Neural cell (in vitro differentiated cells): ENCODE measurements around the gene PTGIS. TPM values are rescaled to one million over a fixed set of nuclear protein-coding genes. Genes with fewer than 3 reads are reported as not detected.

Experiments
- H2AFZ ChIP-seq: fragments of 200-600, 300-800 bp; sonication (generic), shearing (Covaris generic); 2 replicates; pipeline ENCODE4 v1.6.0; 2014; ENCODE audit warnings: low read depth, mild to moderate bottlenecking, antibody characterized with exemption, low read length, moderate library complexity
- H3F3A ChIP-seq: fragments of 200-600 bp; shearing (Covaris generic); 2 replicates; pipeline ENCODE4 v1.6.1; 2016; ENCODE audit warnings: mild to moderate bottlenecking, moderate library complexity, mixed read lengths, antibody characterized with exemption, low read length; ENCODE audit not compliant: insufficient read depth, poor library complexity, severe bottlenecking
- H3K27ac ChIP-seq: fragments of 200-600, 300-800 bp; sonication (generic), shearing (Covaris generic); 2 replicates; pipeline ENCODE4 v1.5.1; 2014; ENCODE audit warnings: mild to moderate bottlenecking, low read length, moderate library complexity
- H3K27me3 ChIP-seq: fragments of 300-800, 200-600 bp; sonication (generic), shearing (Covaris generic); 2 replicates; pipeline ENCODE4 v1.6.0; 2014; ENCODE audit warnings: mild to moderate bottlenecking, low read depth, low read length, moderate library complexity; ENCODE audit not compliant: insufficient read depth
- H3K36me3 ChIP-seq: fragments of 300-800, 200-600 bp; sonication (generic), shearing (Covaris generic); 2 replicates; pipeline ENCODE4 v1.5.1; 2014; ENCODE audit warnings: mild to moderate bottlenecking, antibody characterized with exemption, low read length, moderate library complexity; ENCODE audit not compliant: insufficient read depth
- H3K4me2 ChIP-seq: fragments of 300-800, 200-600 bp; sonication (generic), shearing (Covaris generic); 2 replicates; pipeline ENCODE4 v1.6.0; 2014; ENCODE audit warnings: mild to moderate bottlenecking, low read length
- H3K4me3 ChIP-seq: fragments of 300-800, 200-600 bp; sonication (generic), shearing (Covaris generic); 2 replicates; pipeline ENCODE4 v1.5.1; 2014; ENCODE audit warnings: mild to moderate bottlenecking, low read length, moderate library complexity
- H3K79me2 ChIP-seq: fragments of 200-600 bp; shearing (Covaris generic); replicated peaks from 2 replicates; pipeline ENCODE4 v1.6.0; 2014; ENCODE audit warnings: mild to moderate bottlenecking, low read length, moderate library complexity; ENCODE audit not compliant: insufficient read depth
- H3K9ac ChIP-seq: fragments of 300-800, 200-600 bp; sonication (generic), shearing (Covaris generic); 2 replicates; pipeline ENCODE4 v1.6.1; 2016; ENCODE audit warnings: mild to moderate bottlenecking, low read length, mixed read lengths
- H3K9me2 ChIP-seq: fragments of 200-600 bp; shearing (Covaris generic); 2 replicates; pipeline ENCODE4 v1.6.1; 2016; ENCODE audit warnings: mild to moderate bottlenecking, low read length, mixed read lengths; ENCODE audit not compliant: insufficient read depth
- H3K9me3 ChIP-seq: fragments of 200-600, 300-800 bp; sonication (generic), shearing (Covaris generic); 2 replicates; pipeline ENCODE4 v1.6.1; 2016; ENCODE audit warnings: mild to moderate bottlenecking, mixed run types, low read length, moderate library complexity, mixed read lengths
- H4K20me1 ChIP-seq: fragments of 200-600 bp; shearing (Covaris generic); 2 replicates; pipeline ENCODE4 v1.6.1; 2016; ENCODE audit warnings: mild to moderate bottlenecking, mixed run types; ENCODE audit not compliant: insufficient read depth
- EP300 ChIP-seq: fragments of 450-650 bp; conservative IDR thresholded peaks from 2 replicates; pipeline ENCODE4 v1.6.1; 2014; ENCODE audit warnings: antibody characterized with exemption, mild to moderate bottlenecking, moderate library complexity; ENCODE audit not compliant: poor library complexity, severe bottlenecking
- EZH2 ChIP-seq: fragments of 200-600, 300-800 bp; shearing (Covaris generic), sonication (generic); IDR thresholded peaks from 2 replicates; pipeline ENCODE4 v1.6.1; 2014; ENCODE audit warnings: antibody characterized with exemption, low read length, borderline replicate concordance, mild to moderate bottlenecking; ENCODE audit not compliant: insufficient read depth, poor library complexity, severe bottlenecking
- MXI1 ChIP-seq: fragments of 450-650 bp; conservative IDR thresholded peaks from 2 replicates; pipeline ENCODE4 v1.6.1; 2014; ENCODE audit warnings: antibody characterized with exemption, mild to moderate bottlenecking; ENCODE audit not compliant: poor library complexity, severe bottlenecking
- POLR2AphosphoS5 ChIP-seq: IDR thresholded peaks from 2 replicates; pipeline ENCODE4 v1.6.1; 2012
- RAD21 ChIP-seq: fragments of 450-650 bp; conservative IDR thresholded peaks from 2 replicates; pipeline ENCODE4 v1.6.1; 2014; ENCODE audit warnings: antibody characterized with exemption, mild to moderate bottlenecking, moderate library complexity
- SMC3 ChIP-seq: fragments of 450-650 bp; conservative IDR thresholded peaks from 2 replicates; pipeline ENCODE4 v1.6.1; 2014; ENCODE audit warnings: antibody characterized with exemption, mild to moderate bottlenecking, moderate library complexity; ENCODE audit not compliant: poor library complexity
- TAF1 ChIP-seq: IDR thresholded peaks from 2 replicates; pipeline ENCODE4 v1.6.1; 2012; ENCODE audit warnings: low read depth
- polyA plus RNA-seq: library from polyadenylated mRNA; depleted of rRNA; stranded (reverse); fragments of >200 nt; gene quantifications from 2 replicates; pipeline ENCODE4 v1.2.3, GENCODE V29; 2014
- TF ChIP-seq, protein P1 (sequence below): IDR thresholded peaks from 2 replicates; pipeline ENCODE4 v1.6.1; 2012; ENCODE audit warnings: borderline replicate concordance
- TF ChIP-seq, protein P2 (sequence below): fragments of 450-650 bp; IDR thresholded peaks from 2 replicates; pipeline ENCODE4 v1.5.1; 2014; ENCODE audit warnings: antibody characterized with exemption, mild to moderate bottlenecking, moderate library complexity; ENCODE audit not compliant: poor library complexity, severe bottlenecking

PTGIS gene
- polyA plus RNA-seq, 1 donor from 2014 or later, result 3.2 TPM

DNA sequence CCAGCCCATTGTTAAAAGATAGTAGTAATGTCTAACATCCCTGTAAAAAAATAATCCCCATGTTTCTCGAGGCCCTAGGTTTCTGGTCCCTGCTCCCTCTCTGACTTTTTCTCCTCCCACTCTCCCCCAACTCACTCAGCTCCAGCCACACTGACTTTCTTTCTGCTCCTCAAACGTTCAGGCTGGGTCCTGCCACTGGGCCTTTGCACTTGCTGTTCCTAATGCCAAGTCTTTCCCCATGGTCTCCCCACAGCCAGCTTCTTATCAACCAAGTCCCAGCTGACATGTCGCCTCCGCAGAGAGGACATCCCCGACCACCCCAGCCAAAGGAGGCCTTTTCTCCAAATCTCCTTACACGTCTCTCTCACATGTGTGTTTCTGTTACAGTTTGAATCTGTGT is 21.8 kb upstream of the PTGIS start:
- Histone ChIP-seq H3K36me3 (no peaks in the 10 kb centered on the region), H3K27me3 (no peaks in the 10 kb centered on the region), H3K9me2 (no peaks in the 10 kb centered on the region), H3K4me2 (no peak overlapping the region), H2AFZ (no peak overlapping the region), H3K4me3 (no peak overlapping the region), H3K27ac (no peak overlapping the region), H3K79me2 (no peaks in the 10 kb centered on the region), H3F3A (no peaks in the 10 kb centered on the region), H3K9ac (no peak overlapping the region), H4K20me1 (no peaks in the 10 kb centered on the region), H3K9me3 (no peaks in the 10 kb centered on the region)
- TF ChIP-seq, protein P1, sequence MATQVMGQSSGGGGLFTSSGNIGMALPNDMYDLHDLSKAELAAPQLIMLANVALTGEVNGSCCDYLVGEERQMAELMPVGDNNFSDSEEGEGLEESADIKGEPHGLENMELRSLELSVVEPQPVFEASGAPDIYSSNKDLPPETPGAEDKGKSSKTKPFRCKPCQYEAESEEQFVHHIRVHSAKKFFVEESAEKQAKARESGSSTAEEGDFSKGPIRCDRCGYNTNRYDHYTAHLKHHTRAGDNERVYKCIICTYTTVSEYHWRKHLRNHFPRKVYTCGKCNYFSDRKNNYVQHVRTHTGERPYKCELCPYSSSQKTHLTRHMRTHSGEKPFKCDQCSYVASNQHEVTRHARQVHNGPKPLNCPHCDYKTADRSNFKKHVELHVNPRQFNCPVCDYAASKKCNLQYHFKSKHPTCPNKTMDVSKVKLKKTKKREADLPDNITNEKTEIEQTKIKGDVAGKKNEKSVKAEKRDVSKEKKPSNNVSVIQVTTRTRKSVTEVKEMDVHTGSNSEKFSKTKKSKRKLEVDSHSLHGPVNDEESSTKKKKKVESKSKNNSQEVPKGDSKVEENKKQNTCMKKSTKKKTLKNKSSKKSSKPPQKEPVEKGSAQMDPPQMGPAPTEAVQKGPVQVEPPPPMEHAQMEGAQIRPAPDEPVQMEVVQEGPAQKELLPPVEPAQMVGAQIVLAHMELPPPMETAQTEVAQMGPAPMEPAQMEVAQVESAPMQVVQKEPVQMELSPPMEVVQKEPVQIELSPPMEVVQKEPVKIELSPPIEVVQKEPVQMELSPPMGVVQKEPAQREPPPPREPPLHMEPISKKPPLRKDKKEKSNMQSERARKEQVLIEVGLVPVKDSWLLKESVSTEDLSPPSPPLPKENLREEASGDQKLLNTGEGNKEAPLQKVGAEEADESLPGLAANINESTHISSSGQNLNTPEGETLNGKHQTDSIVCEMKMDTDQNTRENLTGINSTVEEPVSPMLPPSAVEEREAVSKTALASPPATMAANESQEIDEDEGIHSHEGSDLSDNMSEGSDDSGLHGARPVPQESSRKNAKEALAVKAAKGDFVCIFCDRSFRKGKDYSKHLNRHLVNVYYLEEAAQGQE, result no peak
- no peak for TF ChIP-seq SMC3
- TF ChIP-seq, protein P2, sequence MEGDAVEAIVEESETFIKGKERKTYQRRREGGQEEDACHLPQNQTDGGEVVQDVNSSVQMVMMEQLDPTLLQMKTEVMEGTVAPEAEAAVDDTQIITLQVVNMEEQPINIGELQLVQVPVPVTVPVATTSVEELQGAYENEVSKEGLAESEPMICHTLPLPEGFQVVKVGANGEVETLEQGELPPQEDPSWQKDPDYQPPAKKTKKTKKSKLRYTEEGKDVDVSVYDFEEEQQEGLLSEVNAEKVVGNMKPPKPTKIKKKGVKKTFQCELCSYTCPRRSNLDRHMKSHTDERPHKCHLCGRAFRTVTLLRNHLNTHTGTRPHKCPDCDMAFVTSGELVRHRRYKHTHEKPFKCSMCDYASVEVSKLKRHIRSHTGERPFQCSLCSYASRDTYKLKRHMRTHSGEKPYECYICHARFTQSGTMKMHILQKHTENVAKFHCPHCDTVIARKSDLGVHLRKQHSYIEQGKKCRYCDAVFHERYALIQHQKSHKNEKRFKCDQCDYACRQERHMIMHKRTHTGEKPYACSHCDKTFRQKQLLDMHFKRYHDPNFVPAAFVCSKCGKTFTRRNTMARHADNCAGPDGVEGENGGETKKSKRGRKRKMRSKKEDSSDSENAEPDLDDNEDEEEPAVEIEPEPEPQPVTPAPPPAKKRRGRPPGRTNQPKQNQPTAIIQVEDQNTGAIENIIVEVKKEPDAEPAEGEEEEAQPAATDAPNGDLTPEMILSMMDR, result no peak
- TF ChIP-seq EP300, result no peak
- TF ChIP-seq POLR2AphosphoS5, result no peak
- TF ChIP-seq MXI1, result no peak
- no peak for TF ChIP-seq RAD21
- no peak for TF ChIP-seq EZH2
- TF ChIP-seq TAF1, result no peak

DNA sequence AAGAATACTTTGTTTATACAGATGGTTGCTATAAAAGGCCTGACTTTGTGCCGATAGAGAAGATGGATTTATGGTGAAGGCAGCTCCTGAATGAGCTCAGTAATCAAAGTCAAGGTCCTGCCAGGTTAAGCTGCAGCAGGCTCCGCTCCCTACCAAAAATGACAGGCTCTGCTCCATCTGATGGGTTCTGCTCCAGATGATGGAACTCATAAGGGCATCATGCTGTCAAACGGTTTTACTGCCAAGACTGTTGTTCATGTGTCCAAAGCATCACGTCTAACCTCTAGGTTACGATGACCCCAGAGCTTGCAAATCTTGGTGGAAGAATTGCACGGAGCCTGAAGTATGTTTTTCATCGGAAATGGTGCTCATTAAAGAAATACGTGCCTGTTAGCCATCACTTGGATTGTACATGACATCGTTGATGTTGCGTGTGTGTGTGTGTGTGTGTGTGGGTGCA is 19.2 kb upstream of the PTGIS start:
- Histone ChIP-seq H3K36me3 (no peaks in the 10 kb centered on the region), H4K20me1 (no peaks in the 10 kb centered on the region), H3K27ac (no peak overlapping the region), H3K9me2 (no peaks in the 10 kb centered on the region), H2AFZ (no peak overlapping the region), H3K79me2 (no peaks in the 10 kb centered on the region), H3K4me3 (no peak overlapping the region), H3K27me3 (no peaks in the 10 kb centered on the region), H3F3A (no peaks in the 10 kb centered on the region), H3K4me2 (no peak overlapping the region), H3K9ac (no peak overlapping the region), H3K9me3 (no peaks in the 10 kb centered on the region)
- TF ChIP-seq MXI1, result no peak
- TF ChIP-seq TAF1, result no peak
- no peak for TF ChIP-seq EZH2
- TF ChIP-seq, protein P1, result no peak
- TF ChIP-seq SMC3, result no peak
- TF ChIP-seq, protein P2, result no peak
- no peak for TF ChIP-seq POLR2AphosphoS5
- TF ChIP-seq RAD21, result no peak
- TF ChIP-seq EP300, result no peak
